K562 (cell line): Measurements from ENCODE around the gene SLC34A3.

Experiments used
- CEBPB ChIP-seq: fragments of 450-650 bp; IDR thresholded peaks from 2 replicates; pipeline ENCODE4 v1.6.1; 2016; ENCODE audit warnings: missing genetic modification characterization, missing compliant biosample characterization
- CTCF ChIP-seq, 3 experiments: IDR thresholded peaks in 2 of 3; conservative IDR thresholded peaks in 1 of 3; 2 replicates each; pipeline ENCODE4 v1.5.1; 2011 to 2012; ENCODE audit warnings: low read length in 3 of 3, mild to moderate bottlenecking in 3 of 3, control low read depth in 2 of 3, improper control_type of control experiment in 1 of 3, inconsistent platforms in 1 of 3, low read depth in 1 of 3, mixed read lengths in 1 of 3, moderate library complexity in 1 of 3; ENCODE audit not compliant: insufficient read depth in 2 of 3
- FOS ChIP-seq: IDR thresholded peaks from 3 replicates; pipeline ENCODE4 v1.6.1; 2011; ENCODE audit not compliant: insufficient read length; ENCODE audit errors: extremely low read depth
- MAZ ChIP-seq, 2 experiments: fragments of 450-650 bp in 1 of 2; sonication (generic) in 1 of 2; formaldehyde crosslinking; IDR thresholded peaks in 1 of 2; conservative IDR thresholded peaks in 1 of 2; 2 replicates each; pipeline versions ENCODE4 v1.4.0 to v1.5.0; 2020; ENCODE audit warnings: mild to moderate bottlenecking in 1 of 2, missing genetic modification reagents in 1 of 2
- MED1 ChIP-seq: sonication (generic); formaldehyde crosslinking; IDR thresholded peaks from 2 replicates; pipeline ENCODE4 v1.8.1; 2023; ENCODE audit warnings: missing genetic modification reagents, borderline replicate concordance
- TFAP4 ChIP-seq: sonication (generic); formaldehyde crosslinking; IDR thresholded peaks from 2 replicates; pipeline ENCODE4 v1.8.0; 2022; ENCODE audit warnings: missing genetic modification reagents, mild to moderate bottlenecking, moderate library complexity, borderline replicate concordance
- ZNF511 ChIP-seq: sonication (generic); formaldehyde crosslinking; IDR thresholded peaks from 2 replicates; pipeline ENCODE4 v1.8.0; 2022; ENCODE audit warnings: mild to moderate bottlenecking, missing genetic modification reagents

- no peak for TF ChIP-seq FOS
- no peak for TF ChIP-seq CEBPB
- TF ChIP-seq MAZ (CRISPR knock-in tag; conservative IDR thresholded peaks at IDR 0.05 in 1 of 2, IDR thresholded peaks at IDR 0.05 in 1 of 2) = no peak
- no peak for TF ChIP-seq ZNF511
- TF ChIP-seq TFAP4 = no peak
- no peak for TF ChIP-seq CTCF (IDR thresholded peaks at IDR 0.05 in 2 of 3, conservative IDR thresholded peaks at IDR 0.05 in 1 of 3; ENCODE audit: insufficient read depth in 2 of 3, low read depth in 1 of 3, low read length in 3 of 3)
- TF ChIP-seq MED1 (CRISPR knock-in tag) = no peak
Observed at GRCh38 chr9:137256856-137257255, 26.2 kb downstream of the SLC34A3 start.
